Measurements from ENCODE around the gene HS6ST3.
"Not testable (repeated sequence)": the region's sequence is repeated elsewhere in the genome, so short reads cannot be mapped to it uniquely, and the experiment has no call there.

HS6ST3 gene

GRCh38 chr13:96093296-96094006 is 3.5 kb downstream of the HS6ST3 start:
- no peak for DNase-seq

- no peak for DNase-seq
Observed at GRCh38 chr13:96100457-96101220, 10.7 kb downstream of the HS6ST3 start.

GRCh38 chr13:96104516-96104915 is 14.6 kb downstream of the HS6ST3 start:
- DNase-seq = no peak

- not testable (repeated sequence) for DNase-seq
Observed at GRCh38 chr13:96108072-96108471, 18.2 kb downstream of the HS6ST3 start.

GRCh38 chr13:96109125-96109524 is 19.2 kb downstream of the HS6ST3 start:
- DNase-seq = no peak

GRCh38 chr13:96112936-96113335 is 23.0 kb downstream of the HS6ST3 start:
- DNase-seq = no peak

- DNase-seq = not testable (repeated sequence)
Observed at GRCh38 chr13:96115368-96115767, 25.5 kb downstream of the HS6ST3 start.

- no peak for DNase-seq
Observed at GRCh38 chr13:96119921-96120320, 30.0 kb downstream of the HS6ST3 start.

- DNase-seq = no peak
Observed at GRCh38 chr13:96130818-96131340, 41.0 kb downstream of the HS6ST3 start.

- no peak for DNase-seq
Observed at GRCh38 chr13:96141032-96141431, 51.1 kb downstream of the HS6ST3 start.

- DNase-seq = no peak
Observed at GRCh38 chr13:96159725-96160124, 69.8 kb downstream of the HS6ST3 start.

- DNase-seq = no peak
Observed at GRCh38 chr13:96161141-96161540, 71.2 kb downstream of the HS6ST3 start.

GRCh38 chr13:96165840-96166239 is 75.9 kb downstream of the HS6ST3 start:
- no peak for DNase-seq

- no peak for DNase-seq
Observed at GRCh38 chr13:96172066-96172465, 82.2 kb downstream of the HS6ST3 start.

- DNase-seq = no peak
Observed at GRCh38 chr13:96178759-96179158, 88.9 kb downstream of the HS6ST3 start.

- no peak for DNase-seq
Observed at GRCh38 chr13:96179309-96179708, 89.4 kb downstream of the HS6ST3 start.

- DNase-seq = no peak
Observed at GRCh38 chr13:96181911-96182310, 92.0 kb downstream of the HS6ST3 start.

GRCh38 chr13:96185818-96186217 is 95.9 kb downstream of the HS6ST3 start:
- DNase-seq = no peak

- no peak for DNase-seq
Observed at GRCh38 chr13:96191367-96191766, 101.5 kb downstream of the HS6ST3 start.

- DNase-seq = no peak
Observed at GRCh38 chr13:96193728-96194310, 103.9 kb downstream of the HS6ST3 start.

GRCh38 chr13:96198038-96198437 is 108.1 kb downstream of the HS6ST3 start:
- DNase-seq = no peak

GRCh38 chr13:96199315-96199714 is 109.4 kb downstream of the HS6ST3 start:
- no peak for DNase-seq

GRCh38 chr13:96200810-96201209 is 110.9 kb downstream of the HS6ST3 start:
- DNase-seq = no peak

GRCh38 chr13:96202315-96202714 is 112.4 kb downstream of the HS6ST3 start:
- no peak for DNase-seq

All from NCI-H524 treated with DMSO at 0.1 percent for 48 hours (cell line).